Measurements from ENCODE around the gene DNAAF8.

DNA sequence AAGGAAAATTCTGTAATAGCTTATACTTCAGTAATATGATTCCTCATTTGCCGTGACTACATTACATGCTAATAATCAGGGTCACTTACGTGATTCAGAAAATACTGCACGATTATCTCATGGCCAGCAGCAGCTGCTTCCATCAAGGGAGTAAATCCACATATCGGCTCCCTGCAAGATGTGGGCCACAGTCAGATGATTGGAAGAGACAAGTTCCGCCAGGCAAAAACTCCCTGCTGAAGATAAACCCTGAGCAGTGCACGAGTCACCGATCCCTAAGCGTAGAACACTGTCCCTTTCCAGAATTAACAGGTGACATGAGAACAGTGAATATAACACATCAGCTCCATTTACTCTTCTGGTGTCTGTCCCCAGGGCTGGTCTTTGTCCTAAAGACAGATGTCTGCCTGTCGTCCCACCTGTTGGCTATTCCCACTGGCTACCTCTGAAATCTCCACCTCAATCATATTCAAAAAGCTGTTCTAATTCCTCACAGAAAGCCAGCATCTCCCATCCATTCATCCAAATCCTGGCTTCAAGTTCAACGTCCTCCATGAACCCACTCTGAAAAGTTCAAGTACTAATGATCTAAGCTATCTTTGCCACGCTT, 9.6 kb upstream of the DNAAF8 start:
- TF ChIP-seq, protein P1, sequence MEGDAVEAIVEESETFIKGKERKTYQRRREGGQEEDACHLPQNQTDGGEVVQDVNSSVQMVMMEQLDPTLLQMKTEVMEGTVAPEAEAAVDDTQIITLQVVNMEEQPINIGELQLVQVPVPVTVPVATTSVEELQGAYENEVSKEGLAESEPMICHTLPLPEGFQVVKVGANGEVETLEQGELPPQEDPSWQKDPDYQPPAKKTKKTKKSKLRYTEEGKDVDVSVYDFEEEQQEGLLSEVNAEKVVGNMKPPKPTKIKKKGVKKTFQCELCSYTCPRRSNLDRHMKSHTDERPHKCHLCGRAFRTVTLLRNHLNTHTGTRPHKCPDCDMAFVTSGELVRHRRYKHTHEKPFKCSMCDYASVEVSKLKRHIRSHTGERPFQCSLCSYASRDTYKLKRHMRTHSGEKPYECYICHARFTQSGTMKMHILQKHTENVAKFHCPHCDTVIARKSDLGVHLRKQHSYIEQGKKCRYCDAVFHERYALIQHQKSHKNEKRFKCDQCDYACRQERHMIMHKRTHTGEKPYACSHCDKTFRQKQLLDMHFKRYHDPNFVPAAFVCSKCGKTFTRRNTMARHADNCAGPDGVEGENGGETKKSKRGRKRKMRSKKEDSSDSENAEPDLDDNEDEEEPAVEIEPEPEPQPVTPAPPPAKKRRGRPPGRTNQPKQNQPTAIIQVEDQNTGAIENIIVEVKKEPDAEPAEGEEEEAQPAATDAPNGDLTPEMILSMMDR (IDR thresholded peaks at IDR 0.05; ENCODE audit: low read length): no peak
- TF ChIP-seq EZH2 (optimal IDR thresholded peaks at IDR 0.05; ENCODE audit: low read depth, low read length): no peak

All from MM.1S (cell line).